Measurements from ENCODE around the gene KIZ.
A peak's percentile ranks its signal among the peaks of the same experiment; 100 is the strongest.

The KIZ gene

DNA sequence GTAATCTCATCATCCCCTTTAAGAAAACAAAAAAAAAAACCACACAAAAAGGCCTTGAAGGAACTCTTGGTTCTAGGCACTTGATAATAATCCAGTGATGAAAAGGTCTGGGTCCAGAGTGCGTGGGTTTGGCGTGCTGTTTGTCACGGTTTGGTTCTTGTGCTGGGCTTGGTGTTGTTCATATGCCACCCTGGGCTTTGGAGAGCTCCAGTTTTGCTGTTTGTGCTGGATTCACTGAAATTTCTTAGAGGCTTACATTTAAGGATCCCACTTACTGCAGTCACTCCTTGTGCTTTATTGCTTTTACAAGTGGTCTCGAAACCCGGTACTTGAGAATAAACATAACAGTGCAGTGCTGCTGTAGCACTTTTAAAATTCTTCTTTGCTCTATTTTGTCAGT lies 108.4 kb downstream of the KIZ start:
- Histone ChIP-seq H2BK5ac (ENCODE audit: low read length) (no peak overlapping the region), H3K4me1 (ENCODE audit: control insufficient read depth in 2 of 2, insufficient read depth in 1 of 2, low read depth in 1 of 2, low read length in 2 of 2) (peaks cover 23 to 33% of the 10 kb centered on the region in 2 donors), H2AK5ac (ENCODE audit: low read depth, low read length) (no peak overlapping the region), H2BK15ac (ENCODE audit: low read length) (no peak overlapping the region), H3K4me3 (ENCODE audit: low read length in 2 of 2) (no peak overlapping the region), H3K36me3 (replicated peaks in 1 of 2; ENCODE audit: control insufficient read depth in 2 of 2, insufficient read depth in 2 of 2, low read length in 2 of 2) (no peaks in the 10 kb centered on the region), H2BK12ac (ENCODE audit: low read length) (no peak overlapping the region), H2AFZ (ENCODE audit: low read length) (no peak overlapping the region), H3K23ac (ENCODE audit: low read depth, low read length, poor library complexity) (no peak overlapping the region), H3K18ac (ENCODE audit: low read length) (peak overlapping the region; percentile 70), H3K14ac (ENCODE audit: low read length) (no peak overlapping the region), H2BK120ac (ENCODE audit: low read depth, low read length) (no peak overlapping the region), H3K4ac (ENCODE audit: low read length) (no peak overlapping the region), H3K4me2 (ENCODE audit: insufficient read depth, low read length, poor library complexity, severe bottlenecking) (no peak overlapping the region), H3K27ac (replicated peaks; ENCODE audit: low read length) (no peak overlapping the region), H3K9ac (ENCODE audit: low read depth, low read length, poor library complexity) (no peak overlapping the region), H4K8ac (ENCODE audit: low read depth, low read length) (no peak overlapping the region), H4K91ac (ENCODE audit: low read depth, low read length, poor library complexity) (no peak overlapping the region), H3K79me1 (ENCODE audit: low read depth, low read length) (no peaks in the 10 kb centered on the region), H3K9me3 (replicated peaks in 1 of 2; ENCODE audit: control insufficient read depth in 2 of 2, insufficient read depth in 1 of 2, low read depth in 1 of 2, low read length in 2 of 2) (no peaks in the 10 kb centered on the region), H3K27me3 (ENCODE audit: control insufficient read depth in 3 of 3, insufficient read depth in 3 of 3, low read depth in 1 of 3, low read length in 3 of 3) (peaks cover 0 to 3% (median 0%) of the 10 kb centered on the region in 3 experiments)
- no peak for DNase-seq (ENCODE audit: low spot score)
- no CpG with 5 or more reads among the region's 5 CpGs for WGBS, 2 donors (ENCODE audit: extremely low coverage in 2 of 2, insufficient read length in 2 of 2, insufficient replicate concordance in 1 of 2)

DNA sequence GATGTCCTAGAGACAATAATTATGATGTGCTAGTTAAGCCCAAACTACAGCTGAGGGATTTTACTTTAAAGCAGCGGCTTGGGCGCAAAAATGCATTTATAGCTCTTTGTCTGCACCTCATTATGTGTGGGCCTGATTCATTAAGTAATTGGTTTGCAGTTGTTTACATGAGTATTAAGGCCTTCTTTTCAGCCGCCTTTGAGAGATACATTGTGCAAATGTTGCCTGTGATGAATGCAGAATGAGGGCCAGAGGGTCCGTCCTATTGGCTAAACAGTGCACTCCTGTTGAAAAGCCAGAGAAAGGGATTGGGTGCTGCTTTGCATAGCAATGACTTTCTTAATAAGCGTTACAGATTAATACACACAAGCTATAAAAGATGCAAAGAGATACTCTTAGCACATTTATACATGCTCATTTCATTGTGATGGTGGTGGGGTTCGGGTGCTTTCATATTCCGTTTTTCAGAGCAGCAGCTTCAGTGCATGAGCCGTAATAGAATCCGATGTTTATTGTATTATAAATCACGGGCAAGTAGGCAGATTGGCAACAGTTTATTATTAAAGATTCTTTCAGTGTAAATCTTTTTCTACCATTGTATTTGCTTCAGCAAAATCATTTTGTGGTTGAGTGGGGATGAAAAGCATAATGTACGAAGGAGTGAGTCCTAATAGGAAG lies 109.1 kb downstream of the KIZ start:
- H3K9me3 ChIP-seq (replicated peaks in 1 of 2; ENCODE audit: control insufficient read depth in 2 of 2, insufficient read depth in 1 of 2, low read depth in 1 of 2, low read length in 2 of 2) = no peaks in the 10 kb centered on the region
- no peak overlapping the region for H3K4ac ChIP-seq (ENCODE audit: low read length)
- no peak overlapping the region for H2BK5ac ChIP-seq (ENCODE audit: low read length)
- no peak overlapping the region for H2BK15ac ChIP-seq (ENCODE audit: low read length)
- H3K4me3 ChIP-seq (ENCODE audit: low read length in 2 of 2) = no peak overlapping the region
- H4K8ac ChIP-seq (ENCODE audit: low read depth, low read length) = no peak overlapping the region
- H3K79me1 ChIP-seq (ENCODE audit: low read depth, low read length) = no peaks in the 10 kb centered on the region
- peak overlapping the region; percentile 74 for H2AFZ ChIP-seq (ENCODE audit: low read length)
- peak; percentile 53 for DNase-seq (ENCODE audit: low spot score)
- H3K14ac ChIP-seq (ENCODE audit: low read length) = no peak overlapping the region
- H2AK5ac ChIP-seq (ENCODE audit: low read depth, low read length) = no peak overlapping the region
- H2BK12ac ChIP-seq (ENCODE audit: low read length) = no peak overlapping the region
- H3K27ac ChIP-seq (replicated peaks; ENCODE audit: low read length) = peak overlapping the region; percentile 46
- no peak overlapping the region for H3K18ac ChIP-seq (ENCODE audit: low read length)
- no peak overlapping the region for H4K91ac ChIP-seq (ENCODE audit: low read depth, low read length, poor library complexity)
- H2BK120ac ChIP-seq (ENCODE audit: low read depth, low read length) = no peak overlapping the region
- no CpG with 5 or more reads among the region's 11 CpGs for WGBS, 2 donors (ENCODE audit: extremely low coverage in 2 of 2, insufficient read length in 2 of 2, insufficient replicate concordance in 1 of 2)
- H3K9ac ChIP-seq (ENCODE audit: low read depth, low read length, poor library complexity) = no peak overlapping the region
- no peak overlapping the region for H3K23ac ChIP-seq (ENCODE audit: low read depth, low read length, poor library complexity)
- H3K4me2 ChIP-seq (ENCODE audit: insufficient read depth, low read length, poor library complexity, severe bottlenecking) = peak overlapping the region; percentile 47
- no peaks in the 10 kb centered on the region for H3K36me3 ChIP-seq (replicated peaks in 1 of 2; ENCODE audit: control insufficient read depth in 2 of 2, insufficient read depth in 2 of 2, low read length in 2 of 2)
- peaks cover 23 to 33% of the 10 kb centered on the region in 2 donors for H3K4me1 ChIP-seq (ENCODE audit: control insufficient read depth in 2 of 2, insufficient read depth in 1 of 2, low read depth in 1 of 2, low read length in 2 of 2)
- H3K27me3 ChIP-seq (ENCODE audit: control insufficient read depth in 3 of 3, insufficient read depth in 3 of 3, low read depth in 1 of 3, low read length in 3 of 3) = peaks cover 0 to 3% (median 0%) of the 10 kb centered on the region in 3 experiments

DNA sequence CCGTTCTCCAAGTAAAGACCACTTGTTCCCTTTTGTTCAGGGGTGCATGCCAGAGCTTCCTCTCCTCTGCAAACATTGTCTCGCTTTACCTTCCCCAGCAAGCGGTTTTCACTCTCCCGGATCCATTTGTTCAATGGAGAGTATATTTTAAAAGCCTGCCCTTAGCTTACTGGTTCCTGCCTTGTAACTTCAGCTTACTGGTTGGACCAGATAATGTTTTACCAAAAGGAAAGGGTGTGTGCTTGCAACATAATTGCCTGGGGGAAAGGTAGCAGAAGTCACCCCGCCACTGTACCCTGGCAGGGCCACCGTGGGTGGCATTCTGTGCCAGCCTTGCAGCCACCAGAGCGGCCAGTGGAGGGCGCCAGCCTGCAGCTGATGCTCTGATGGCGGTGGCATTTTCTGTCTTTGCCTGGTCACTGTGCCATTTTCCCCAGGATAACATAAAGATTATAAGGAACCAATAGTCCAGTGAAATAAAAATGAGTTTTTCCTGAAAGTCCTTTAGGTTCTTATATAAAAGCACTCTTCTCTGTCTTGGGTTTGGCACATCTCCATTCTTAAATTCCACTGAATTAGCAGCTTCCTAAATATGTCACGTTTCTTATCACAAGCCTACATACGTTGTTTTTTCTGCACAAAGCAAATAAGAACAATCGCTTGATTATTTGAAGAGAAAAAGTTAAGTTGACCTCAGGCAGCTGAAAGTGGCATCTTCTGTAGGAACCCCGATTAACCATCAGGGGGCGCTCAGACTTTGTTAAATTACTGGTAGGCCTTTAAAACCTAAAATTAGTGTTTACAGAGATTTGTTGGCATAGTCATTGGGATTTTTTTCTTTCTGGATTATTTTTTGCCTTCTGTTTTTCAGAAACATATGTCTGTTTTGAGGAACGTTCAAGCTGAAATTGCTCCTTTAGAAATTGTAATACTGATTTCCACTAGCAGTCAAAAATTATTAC lies 109.9 kb downstream of the KIZ start:
- no CpG with 5 or more reads among the region's 15 CpGs for WGBS, 2 donors (ENCODE audit: extremely low coverage in 2 of 2, insufficient read length in 2 of 2, insufficient replicate concordance in 1 of 2)
- Histone ChIP-seq H3K4me1 (ENCODE audit: control insufficient read depth in 2 of 2, insufficient read depth in 1 of 2, low read depth in 1 of 2, low read length in 2 of 2) (peaks cover 23 to 33% of the 10 kb centered on the region in 2 donors), H3K36me3 (replicated peaks in 1 of 2; ENCODE audit: control insufficient read depth in 2 of 2, insufficient read depth in 2 of 2, low read length in 2 of 2) (no peaks in the 10 kb centered on the region), H3K4me2 (ENCODE audit: insufficient read depth, low read length, poor library complexity, severe bottlenecking) (peak overlapping the region; percentile 47), H3K14ac (ENCODE audit: low read length) (no peak overlapping the region), H3K27ac (replicated peaks; ENCODE audit: low read length) (peak overlapping the region; percentile 45), H4K8ac (ENCODE audit: low read depth, low read length) (no peak overlapping the region), H3K23ac (ENCODE audit: low read depth, low read length, poor library complexity) (no peak overlapping the region), H3K9me3 (replicated peaks in 1 of 2; ENCODE audit: control insufficient read depth in 2 of 2, insufficient read depth in 1 of 2, low read depth in 1 of 2, low read length in 2 of 2) (no peaks in the 10 kb centered on the region), H2AK5ac (ENCODE audit: low read depth, low read length) (no peak overlapping the region), H2AFZ (ENCODE audit: low read length) (peak overlapping the region; percentile 74), H3K27me3 (ENCODE audit: control insufficient read depth in 3 of 3, insufficient read depth in 3 of 3, low read depth in 1 of 3, low read length in 3 of 3) (peaks cover 0 to 3% (median 0%) of the 10 kb centered on the region in 3 experiments), H2BK15ac (ENCODE audit: low read length) (no peak overlapping the region), H4K91ac (ENCODE audit: low read depth, low read length, poor library complexity) (no peak overlapping the region), H3K79me1 (ENCODE audit: low read depth, low read length) (no peaks in the 10 kb centered on the region), H3K4me3 (ENCODE audit: low read length in 2 of 2) (no peak overlapping the region), H3K9ac (ENCODE audit: low read depth, low read length, poor library complexity) (no peak overlapping the region), H2BK5ac (ENCODE audit: low read length) (no peak overlapping the region), H3K18ac (ENCODE audit: low read length) (no peak overlapping the region), H3K4ac (ENCODE audit: low read length) (no peak overlapping the region), H2BK12ac (ENCODE audit: low read length) (no peak overlapping the region), H2BK120ac (ENCODE audit: low read depth, low read length) (no peak overlapping the region)
- DNase-seq (ENCODE audit: low spot score) = peak; percentile 72
